ENCODE results near the gene SRXN1.

The SRXN1 gene

GRCh38 chr20:675033-675452 lies 22.0 kb upstream of the SRXN1 start:
- no peak for DNase-seq

- DNase-seq = no peak
Observed at GRCh38 chr20:673603-674001, 20.6 kb upstream of the SRXN1 start.

- DNase-seq = no peak
Observed at GRCh38 chr20:672963-673602, 20.1 kb upstream of the SRXN1 start.

- no peak for DNase-seq
Observed at GRCh38 chr20:671252-672030, 18.4 kb upstream of the SRXN1 start.

- no peak for DNase-seq
Observed at GRCh38 chr20:669573-669972, 16.6 kb upstream of the SRXN1 start.

GRCh38 chr20:668638-669037 lies 15.6 kb upstream of the SRXN1 start:
- no peak for DNase-seq

GRCh38 chr20:668050-668449 lies 15.1 kb upstream of the SRXN1 start:
- no peak for DNase-seq

- DNase-seq = peak; percentile 59
Observed at GRCh38 chr20:667351-668034, 14.5 kb upstream of the SRXN1 start.

GRCh38 chr20:666877-667276 lies 13.9 kb upstream of the SRXN1 start:
- no peak for DNase-seq

- no peak for DNase-seq
Observed at GRCh38 chr20:665276-665675, 12.3 kb upstream of the SRXN1 start.

- no peak for DNase-seq
Observed at GRCh38 chr20:664576-664975, 11.6 kb upstream of the SRXN1 start.

- no peak for DNase-seq
Observed at GRCh38 chr20:664151-664550, 11.2 kb upstream of the SRXN1 start.

- DNase-seq = peak; percentile 38
Observed at GRCh38 chr20:663315-664090, 10.5 kb upstream of the SRXN1 start.

GRCh38 chr20:662277-663192 lies 9.5 kb upstream of the SRXN1 start:
- DNase-seq = no peak

GRCh38 chr20:661474-662270 lies 8.7 kb upstream of the SRXN1 start:
- no peak for DNase-seq

- DNase-seq = no peak
Observed at GRCh38 chr20:658731-659291, 5.8 kb upstream of the SRXN1 start.

GRCh38 chr20:658202-658601 lies 5.2 kb upstream of the SRXN1 start:
- no peak for DNase-seq

GRCh38 chr20:655726-656624 lies 3.0 kb upstream of the SRXN1 start:
- no peak for DNase-seq

- DNase-seq = no peak
Observed at GRCh38 chr20:654417-654750, 1.4 kb upstream of the SRXN1 start.
